ENCODE data around the gene HMGA1. TPM values are rescaled to one million over a fixed set of nuclear protein-coding genes. Genes with fewer than 3 reads are reported as not detected.

HMGA1 gene, protein sequence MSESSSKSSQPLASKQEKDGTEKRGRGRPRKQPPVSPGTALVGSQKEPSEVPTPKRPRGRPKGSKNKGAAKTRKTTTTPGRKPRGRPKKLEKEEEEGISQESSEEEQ
- 602 TPM for polyA plus RNA-seq (2013, experiment 1 of 2; ENCODE audit: insufficient read length)
- 608 TPM for polyA plus RNA-seq (2013, experiment 2 of 2; ENCODE audit: insufficient read length)

- DNase-seq = peak; percentile 91
These were observed at the start of gene HMGA1 for GRCh38 chr6:34236443-34237315. Gene HMGA1, plus strand, starts transcription at chr6:34236873. Its CDS starts 3,908 bp downstream, at chr6:34240781.

- DNase-seq = no peak
These were observed 46.7 kb upstream of the HMGA1 start for GRCh38 chr6:34189806-34190503.

DNA sequence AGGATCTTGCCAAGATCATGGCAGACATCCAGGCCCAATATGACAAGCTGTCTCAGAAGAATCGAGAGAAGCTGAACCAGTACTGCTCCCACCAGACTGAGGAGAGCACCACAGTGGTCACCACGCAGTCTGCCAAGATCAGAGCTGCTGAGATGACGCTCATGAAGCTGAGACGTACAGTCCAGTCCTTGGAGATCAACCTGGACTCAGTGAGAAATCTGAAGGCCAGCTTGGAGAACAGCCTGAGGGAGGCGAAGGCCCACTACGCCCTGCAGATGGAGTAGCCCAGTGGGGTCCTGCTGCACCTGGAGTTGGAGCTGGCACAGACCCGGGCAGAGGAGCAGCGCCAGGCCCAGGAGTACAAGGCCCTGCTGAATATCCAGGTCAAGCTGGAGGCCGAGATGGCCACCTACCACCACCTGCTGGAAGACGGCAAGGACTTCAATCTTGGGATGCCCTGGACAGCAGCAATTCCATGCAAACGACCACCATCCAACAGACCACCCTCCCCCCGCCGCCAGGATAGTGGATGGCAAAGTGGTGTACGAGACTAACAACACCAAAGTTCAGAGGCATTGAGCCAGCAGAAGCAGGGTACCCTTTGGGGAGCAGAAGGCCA is 46.1 kb upstream of the HMGA1 start:
- DNase-seq = no peak

- DNase-seq = no peak
These were observed 41.9 kb upstream of the HMGA1 start for GRCh38 chr6:34194772-34195171.

DNA sequence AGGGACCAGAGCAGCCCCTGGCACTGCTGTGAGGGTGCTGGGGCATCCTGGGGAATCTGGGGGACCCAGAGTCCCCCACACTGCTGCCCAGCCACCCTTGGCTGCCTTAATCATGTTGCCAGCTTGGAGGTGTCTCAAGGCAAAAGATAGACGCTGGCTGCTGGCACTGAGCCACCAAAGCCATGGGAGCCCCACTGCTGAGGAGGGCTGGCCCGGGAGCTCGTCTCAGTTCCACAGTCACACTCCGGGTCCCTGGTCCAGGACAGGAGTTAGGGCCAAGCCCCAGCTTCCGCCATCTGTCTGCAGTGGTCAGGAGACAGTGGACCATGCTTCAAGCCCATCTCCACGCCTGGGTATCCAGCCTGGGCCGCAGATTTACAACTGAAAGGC is 41.0 kb upstream of the HMGA1 start:
- no peak for DNase-seq

DNA sequence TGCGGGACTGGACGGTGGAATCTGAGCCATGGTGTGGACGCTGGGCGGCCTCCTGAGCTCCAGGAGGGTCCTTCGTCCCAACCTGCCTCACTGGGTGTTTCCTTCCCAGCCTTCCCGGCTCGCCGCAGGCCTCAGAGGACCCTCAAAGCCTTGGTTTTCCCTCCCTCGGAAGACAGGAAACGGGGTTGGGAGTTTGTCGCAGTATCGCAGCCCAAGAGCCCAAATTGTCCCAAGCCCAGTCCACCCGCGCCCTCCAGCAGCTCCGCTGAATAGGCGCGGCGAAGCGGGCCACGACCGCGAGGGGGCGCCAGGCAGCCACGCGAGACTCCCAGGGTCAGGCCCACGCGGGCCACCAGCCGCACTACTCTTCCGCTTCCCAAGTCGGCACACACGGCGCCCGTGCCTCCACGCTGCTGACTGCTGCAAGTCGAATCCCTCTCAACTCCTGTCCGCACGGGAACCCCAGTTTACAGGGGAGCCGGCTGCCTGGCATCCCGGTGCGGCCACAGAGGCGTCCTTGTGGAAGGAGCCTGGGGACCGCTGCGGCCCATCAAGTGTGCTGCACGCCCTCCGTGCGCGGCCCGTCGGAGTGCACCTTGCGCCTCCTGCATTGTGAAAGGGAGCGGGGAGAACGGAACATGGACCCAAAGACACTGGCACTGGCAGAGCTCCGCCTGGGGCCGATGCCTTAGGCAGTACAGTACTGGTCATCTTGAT is 40.4 kb upstream of the HMGA1 start:
- DNase-seq = peak; percentile 67

- no peak for DNase-seq
These were observed 39.9 kb upstream of the HMGA1 start for GRCh38 chr6:34196833-34197195.

- no peak for DNase-seq
These were observed 36.2 kb upstream of the HMGA1 start for GRCh38 chr6:34200340-34200971.

DNA sequence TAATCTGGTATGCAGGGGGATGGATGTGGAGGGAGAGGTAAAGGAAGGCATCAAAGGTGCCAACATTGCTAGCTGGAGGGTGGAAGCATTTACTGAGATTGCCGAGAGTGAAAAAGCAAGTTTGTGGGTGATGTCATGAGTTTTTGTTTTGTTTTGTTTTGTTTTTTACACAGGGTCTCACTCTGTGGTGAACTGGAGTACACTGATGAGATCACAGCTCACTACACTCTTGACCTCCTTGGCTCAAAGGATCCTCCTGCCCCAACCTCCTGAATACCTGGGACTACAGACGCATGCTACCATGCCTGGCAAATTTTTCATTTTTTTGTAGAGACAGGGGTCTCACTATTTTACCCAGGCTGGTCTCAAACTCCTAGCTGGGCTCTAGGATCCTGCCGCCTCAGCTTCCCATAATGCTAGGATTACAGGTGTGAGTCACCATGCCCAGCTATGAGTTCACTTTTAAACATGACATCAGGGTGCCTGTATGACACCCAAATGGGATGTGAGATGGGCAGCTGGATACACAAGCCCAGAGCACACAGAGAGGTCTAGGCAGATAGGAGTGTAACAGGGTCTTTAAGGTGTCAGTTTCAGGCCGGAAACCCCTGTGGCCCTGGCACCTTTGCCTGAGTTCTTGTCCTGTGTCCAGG is 35.1 kb upstream of the HMGA1 start:
- no peak for DNase-seq

GRCh38 chr6:34202329-34203201 is 34.1 kb upstream of the HMGA1 start:
- no peak for DNase-seq

- no peak for DNase-seq
These were observed 32.0 kb upstream of the HMGA1 start for GRCh38 chr6:34204693-34205092.

GRCh38 chr6:34205466-34205865 is 31.2 kb upstream of the HMGA1 start:
- no peak for DNase-seq

DNA sequence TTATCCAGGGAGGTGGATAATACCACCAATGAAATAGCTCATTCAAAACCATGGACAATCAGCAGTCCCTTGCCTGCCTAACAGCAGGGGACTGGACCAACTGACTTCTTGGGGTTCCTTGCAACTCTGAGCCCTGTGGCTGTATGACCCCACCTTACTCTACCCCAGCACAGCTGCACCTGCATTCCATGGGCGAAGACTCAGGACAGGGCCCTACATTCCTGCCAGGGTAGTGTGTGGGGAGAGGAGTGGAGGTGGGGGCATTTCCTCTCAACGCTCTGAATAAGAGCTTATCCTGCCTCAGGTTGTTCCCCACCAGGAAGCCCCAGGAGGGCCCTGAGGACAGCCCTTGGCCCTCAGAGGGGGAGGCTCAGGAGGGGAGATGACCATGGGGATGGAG is 30.8 kb upstream of the HMGA1 start:
- DNase-seq = no peak

DNA sequence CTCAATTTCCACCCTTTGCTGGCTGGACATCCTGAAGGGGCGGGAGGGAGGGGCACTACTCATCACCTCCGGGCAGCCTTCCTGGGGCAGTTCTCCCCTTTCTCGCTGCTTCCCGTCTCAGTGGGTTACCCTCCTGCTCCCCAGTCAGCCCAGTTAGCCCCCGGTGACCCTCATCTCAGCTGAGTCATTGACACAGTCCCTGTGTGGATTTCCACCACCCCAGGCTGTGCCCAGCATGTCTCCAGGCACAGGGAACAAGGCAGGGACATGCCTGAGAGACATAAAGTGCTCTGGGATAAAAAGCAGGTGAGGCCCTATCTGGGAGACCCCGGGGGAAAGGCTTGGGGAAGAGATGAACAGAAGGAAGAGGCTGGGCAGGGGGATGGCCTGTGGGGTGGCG is 29.9 kb upstream of the HMGA1 start:
- no peak for DNase-seq

DNA sequence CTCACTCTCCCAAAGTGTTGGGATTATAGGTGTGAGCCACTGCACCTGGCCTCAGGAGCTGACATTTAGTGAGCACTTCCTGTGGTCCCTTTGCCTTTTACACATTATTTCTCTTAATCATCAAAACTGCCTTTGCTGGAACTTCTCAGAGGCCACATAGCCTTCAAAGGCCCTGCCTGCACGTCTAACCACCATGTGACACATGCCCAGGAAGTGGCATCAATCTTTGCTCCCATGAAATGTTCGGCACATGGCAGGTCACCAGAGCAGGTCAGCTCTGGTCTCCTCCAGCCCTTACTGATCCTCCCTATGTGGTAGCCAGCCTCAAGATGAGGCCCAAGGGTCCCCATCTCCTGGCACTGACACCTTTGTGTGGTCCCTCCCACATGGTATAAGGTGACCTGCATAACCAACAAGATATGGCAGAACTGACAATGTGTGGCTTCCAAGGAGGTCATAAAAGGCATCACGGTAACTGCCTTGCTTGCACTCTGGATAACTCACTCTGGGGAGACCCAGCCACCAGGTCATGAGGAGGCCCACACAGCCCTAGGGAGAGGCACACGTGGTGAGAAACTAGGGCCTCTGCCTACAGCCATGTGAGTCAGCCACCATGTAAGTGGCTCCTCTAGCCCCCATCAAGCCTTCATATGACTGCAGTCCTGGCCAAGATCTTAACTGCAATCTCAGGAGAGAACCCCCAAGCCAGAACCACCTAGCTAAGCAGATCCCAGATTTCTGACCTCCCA is 28.8 kb upstream of the HMGA1 start:
- no peak for DNase-seq

DNA sequence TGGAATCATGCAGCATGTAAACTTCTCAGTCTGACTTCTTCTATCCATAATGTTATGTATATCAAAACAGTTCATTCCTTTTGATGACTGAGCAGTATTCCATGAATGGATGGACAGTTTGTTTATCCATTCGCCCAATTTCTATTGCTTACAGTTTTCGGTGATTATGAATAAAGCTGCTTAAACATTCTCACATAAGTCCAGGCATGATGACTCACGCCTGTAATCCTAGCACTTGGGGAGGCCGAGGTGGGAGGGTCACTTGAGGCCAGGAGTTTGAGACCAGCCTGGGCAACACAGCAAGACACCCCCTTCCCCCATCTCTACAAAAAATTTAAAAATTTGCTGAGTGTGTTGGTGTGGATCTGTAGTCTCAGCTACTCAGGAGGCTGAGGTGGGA is 22.9 kb upstream of the HMGA1 start:
- DNase-seq = no peak

- DNase-seq = no peak
These were observed 18.0 kb upstream of the HMGA1 start for GRCh38 chr6:34218691-34219090.

- DNase-seq = no peak
These were observed 13.2 kb upstream of the HMGA1 start for GRCh38 chr6:34223381-34223955.

All from fibroblast of skin of abdomen (primary cell).